GM18858 (cell line): ENCODE measurements around the gene FICD.

Experiments
- ATAC-seq: cut with Tn5 transposase; IDR thresholded peaks from one replicate; pipeline ENCODE4 v1.9.1; 2021; ENCODE audit not compliant: unreplicated experiment

FICD gene

GRCh38 chr12:108498136-108498535 is 16.9 kb upstream of the FICD start:
- no peak for ATAC-seq

- ATAC-seq: no peak
These were observed 12.2 kb upstream of the FICD start for GRCh38 chr12:108502922-108503321.

- no peak for ATAC-seq
These were observed 9.9 kb upstream of the FICD start for GRCh38 chr12:108505129-108505528.

- no peak for ATAC-seq
These were observed 7.0 kb upstream of the FICD start for GRCh38 chr12:108507971-108508642.

DNA sequence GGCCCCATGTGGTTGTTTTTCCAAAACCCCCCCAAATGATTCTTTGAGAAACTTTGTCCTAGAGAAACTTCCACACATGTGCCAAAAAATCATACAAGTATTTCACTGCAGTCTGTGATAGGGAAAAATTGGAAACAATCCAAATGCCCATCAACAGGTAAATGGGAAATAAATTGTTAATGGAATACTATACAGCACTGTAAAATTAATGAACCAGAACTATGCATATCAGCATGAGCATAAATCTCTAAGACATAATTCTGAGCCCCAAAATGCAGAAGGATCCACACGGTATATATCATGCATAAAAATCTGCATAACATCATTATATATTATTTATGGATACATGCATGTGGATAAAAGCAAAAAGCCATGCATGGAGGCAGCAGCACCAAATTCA is 5.3 kb upstream of the FICD start:
- no peak for ATAC-seq

- no peak for ATAC-seq
These were observed 4.2 kb upstream of the FICD start for GRCh38 chr12:108510836-108511235.

- ATAC-seq: no peak
These were observed 3.2 kb upstream of the FICD start for GRCh38 chr12:108511633-108512540.

DNA sequence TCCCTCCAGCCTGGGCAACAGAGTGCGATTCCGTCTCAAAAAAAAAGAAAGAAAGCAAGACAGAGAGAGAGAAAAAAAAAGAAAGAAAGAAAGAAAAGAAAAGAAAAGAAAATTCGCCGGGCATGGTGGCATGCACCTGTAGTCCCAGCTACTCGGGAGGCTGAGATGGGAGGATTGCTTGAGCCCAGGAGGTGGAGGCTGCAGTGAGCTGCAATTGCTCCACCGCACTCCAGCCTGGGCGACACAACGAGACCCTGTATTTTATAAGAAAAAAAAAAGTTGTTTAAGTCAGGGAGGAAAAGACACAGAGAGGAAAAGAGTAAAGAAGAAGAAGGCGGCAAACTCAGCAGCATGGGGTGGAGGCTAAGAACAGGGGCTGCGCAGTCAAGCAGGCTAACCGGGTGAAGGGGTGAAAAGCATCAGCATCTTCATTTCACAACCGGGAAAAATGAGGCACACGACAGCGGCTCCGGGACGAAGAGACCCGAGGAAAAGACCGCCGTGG is 557 bp upstream of the FICD start:
- ATAC-seq: no peak

GRCh38 chr12:108515916-108516315 is 839 bp downstream of the FICD start:
- ATAC-seq: no peak

GRCh38 chr12:108516511-108517275 is 1.6 kb downstream of the FICD start:
- no peak for ATAC-seq

DNA sequence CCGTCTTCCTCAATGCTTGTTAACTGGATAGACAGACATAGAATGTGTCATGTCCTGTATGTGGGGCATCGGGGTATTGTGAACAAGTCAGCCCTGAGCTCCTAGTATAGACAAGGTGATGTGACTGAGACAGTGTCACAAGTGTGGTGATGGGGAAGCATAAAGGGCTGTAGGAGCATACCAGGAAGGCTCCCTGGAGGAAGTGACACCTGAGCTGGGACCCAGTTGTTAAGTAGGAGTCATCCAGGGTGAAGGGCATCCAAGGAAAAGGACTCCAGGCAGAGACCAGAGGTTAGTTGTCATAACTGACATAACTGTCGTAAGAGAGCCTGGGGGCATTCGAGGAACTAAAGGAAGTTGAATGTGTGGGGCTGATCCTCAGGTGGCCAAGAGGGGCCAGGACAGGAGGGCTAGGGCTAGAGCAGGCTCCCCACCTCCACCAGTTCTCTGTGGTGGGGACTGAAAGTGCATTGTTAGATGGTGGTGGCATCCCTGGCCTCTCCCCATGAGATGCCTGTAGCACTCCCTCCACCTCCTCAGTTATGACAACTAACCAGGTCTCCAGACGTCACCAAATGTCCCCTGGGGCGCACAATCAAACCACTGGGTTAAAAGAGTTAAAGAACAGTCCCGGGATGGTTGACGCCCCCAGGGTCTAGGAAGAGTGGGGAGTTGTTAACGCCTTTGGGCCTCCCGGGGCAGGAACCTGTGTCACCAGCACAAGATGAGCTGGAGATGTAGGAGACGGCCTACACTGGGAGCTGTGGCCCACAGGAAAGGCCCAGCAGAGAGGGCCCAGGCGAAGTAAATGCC is 2.4 kb downstream of the FICD start:
- no peak for ATAC-seq

DNA sequence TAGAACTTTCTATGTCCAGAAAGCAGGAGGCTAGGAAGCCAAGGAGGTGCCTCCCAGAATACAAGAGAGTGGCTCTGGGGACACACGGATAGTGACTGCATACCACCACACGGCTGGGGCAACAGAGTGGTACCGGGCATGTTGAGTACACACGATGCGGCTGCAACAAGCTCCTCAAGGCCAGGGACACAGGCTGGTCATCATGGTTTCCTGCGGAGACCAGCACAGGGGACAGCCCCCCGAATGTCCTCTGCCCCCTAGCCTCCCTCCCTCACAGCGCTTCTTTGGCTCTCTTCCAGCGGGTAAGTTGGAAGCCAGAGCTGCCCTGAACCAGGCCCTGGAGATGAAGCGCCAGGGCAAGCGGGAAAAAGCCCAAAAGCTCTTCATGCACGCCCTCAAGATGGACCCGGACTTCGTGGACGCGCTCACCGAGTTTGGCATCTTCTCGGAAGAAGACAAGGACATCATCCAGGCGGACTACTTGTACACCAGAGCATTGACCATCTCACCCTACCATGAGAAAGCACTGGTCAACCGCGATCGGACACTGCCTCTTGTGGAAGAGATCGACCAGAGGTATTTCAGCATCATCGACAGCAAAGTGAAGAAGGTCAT is 3.1 kb downstream of the FICD start:
- no peak for ATAC-seq

- ATAC-seq: no peak
These were observed 3.8 kb downstream of the FICD start for GRCh38 chr12:108518716-108519496.

- no peak for ATAC-seq
These were observed 4.5 kb downstream of the FICD start for GRCh38 chr12:108519558-108519957.

DNA sequence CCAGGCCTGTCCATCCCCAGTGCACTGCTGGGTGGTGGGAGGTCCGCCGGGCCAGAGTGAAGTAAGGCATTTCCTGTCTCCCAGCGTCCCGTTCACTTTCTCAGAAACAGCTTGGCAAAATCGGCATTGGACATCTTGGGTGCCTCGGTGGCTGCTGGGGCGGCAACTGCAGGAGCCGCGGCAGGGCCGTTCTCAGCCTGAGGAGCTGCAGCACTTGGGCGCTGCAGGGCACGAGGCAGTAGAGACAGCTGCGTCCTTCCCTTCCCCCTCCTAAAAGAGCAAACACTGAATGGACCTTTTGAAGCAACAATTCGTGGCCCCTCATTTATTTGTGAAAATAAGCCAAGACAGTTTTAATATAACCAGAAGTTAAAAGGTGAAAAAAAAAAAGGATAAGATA is 8.3 kb downstream of the FICD start:
- no peak for ATAC-seq

GRCh38 chr12:108525681-108526080 is 10.6 kb downstream of the FICD start:
- no peak for ATAC-seq

- ATAC-seq: no peak
These were observed 11.5 kb downstream of the FICD start for GRCh38 chr12:108526482-108527165.

GRCh38 chr12:108527166-108527496 is 12.1 kb downstream of the FICD start:
- no peak for ATAC-seq

GRCh38 chr12:108530161-108530560 is 15.1 kb downstream of the FICD start:
- no peak for ATAC-seq
